A673 (cell line): Measurements from ENCODE around the gene CAMK1.

Experiments
- EZH2 ChIP-seq: fragments of 200-600 bp; sonication (generic); IDR thresholded peaks from 2 replicates; pipeline ENCODE4 v1.6.1; 2017; ENCODE audit warnings: borderline replicate concordance, low read depth, mild to moderate bottlenecking, mixed read lengths, antibody characterized with exemption, low read length; ENCODE audit not compliant: poor library complexity, severe bottlenecking
- TF ChIP-seq, protein P1 (sequence below): fragments of 300-800, 200-600 bp; sonication (generic); conservative IDR thresholded peaks from 2 replicates; pipeline ENCODE4 v1.5.1; 2017; ENCODE audit warnings: low read depth, mild to moderate bottlenecking, antibody characterized with exemption, low read length, moderate library complexity, mixed read lengths

DNA sequence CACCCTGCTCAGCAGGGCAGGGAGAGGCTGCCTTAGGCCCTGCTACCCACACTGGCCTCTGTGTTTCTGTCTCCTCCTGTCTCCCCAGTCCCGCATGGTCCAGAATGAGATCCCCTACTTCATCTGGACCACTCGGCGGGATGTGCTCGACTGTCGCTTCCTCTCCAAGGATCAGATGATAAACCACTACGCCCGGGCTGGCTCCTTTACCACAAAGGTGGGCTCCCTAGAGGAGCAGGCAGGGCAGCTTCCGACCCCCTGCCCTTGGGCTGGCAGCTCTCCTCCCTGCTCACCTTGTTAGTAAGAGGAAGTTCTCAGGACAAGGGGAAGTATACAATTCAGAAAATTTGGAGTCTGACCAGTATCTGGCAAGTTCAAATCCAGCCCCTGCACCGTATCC is 46.2 kb upstream of the CAMK1 start:
- TF ChIP-seq EZH2 = no peak
- TF ChIP-seq, protein P1, sequence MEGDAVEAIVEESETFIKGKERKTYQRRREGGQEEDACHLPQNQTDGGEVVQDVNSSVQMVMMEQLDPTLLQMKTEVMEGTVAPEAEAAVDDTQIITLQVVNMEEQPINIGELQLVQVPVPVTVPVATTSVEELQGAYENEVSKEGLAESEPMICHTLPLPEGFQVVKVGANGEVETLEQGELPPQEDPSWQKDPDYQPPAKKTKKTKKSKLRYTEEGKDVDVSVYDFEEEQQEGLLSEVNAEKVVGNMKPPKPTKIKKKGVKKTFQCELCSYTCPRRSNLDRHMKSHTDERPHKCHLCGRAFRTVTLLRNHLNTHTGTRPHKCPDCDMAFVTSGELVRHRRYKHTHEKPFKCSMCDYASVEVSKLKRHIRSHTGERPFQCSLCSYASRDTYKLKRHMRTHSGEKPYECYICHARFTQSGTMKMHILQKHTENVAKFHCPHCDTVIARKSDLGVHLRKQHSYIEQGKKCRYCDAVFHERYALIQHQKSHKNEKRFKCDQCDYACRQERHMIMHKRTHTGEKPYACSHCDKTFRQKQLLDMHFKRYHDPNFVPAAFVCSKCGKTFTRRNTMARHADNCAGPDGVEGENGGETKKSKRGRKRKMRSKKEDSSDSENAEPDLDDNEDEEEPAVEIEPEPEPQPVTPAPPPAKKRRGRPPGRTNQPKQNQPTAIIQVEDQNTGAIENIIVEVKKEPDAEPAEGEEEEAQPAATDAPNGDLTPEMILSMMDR = no peak
